Osteoblast (primary cell): Measurements from ENCODE around the gene ENPP3. TPM values are rescaled to one million over a fixed set of nuclear protein-coding genes. Genes with fewer than 3 reads are reported as not detected.

Source experiments
- DNase-seq: peaks from one replicate; pipeline ENCODE4 v3.0.0; 2011; ENCODE audit warnings: low spot score, mixed read lengths; ENCODE audit not compliant: insufficient read length; ENCODE audit errors: missing footprints
- H2AFZ ChIP-seq: 2 replicates; pipeline ENCODE4 v1.6.0; 2011; ENCODE audit warnings: mild to moderate bottlenecking, low read length
- H3K27ac ChIP-seq: 2 replicates; pipeline ENCODE4 v1.5.1; 2011; ENCODE audit warnings: mild to moderate bottlenecking, low read depth, low read length, moderate library complexity
- H3K27me3 ChIP-seq: 2 replicates; pipeline ENCODE4 v1.6.0; 2012; ENCODE audit warnings: mild to moderate bottlenecking, control low read depth, inconsistent platforms, low read length, moderate library complexity; ENCODE audit not compliant: insufficient read depth
- H3K36me3 ChIP-seq: 2 replicates; pipeline ENCODE4 v1.5.1; 2011; ENCODE audit warnings: mild to moderate bottlenecking, low read length, control low read depth, moderate library complexity; ENCODE audit not compliant: insufficient read depth
- H3K4me1 ChIP-seq: 2 replicates; pipeline ENCODE4 v1.5.1; 2011; ENCODE audit warnings: mild to moderate bottlenecking, low read length, control low read depth, moderate library complexity; ENCODE audit not compliant: insufficient read depth
- H3K4me2 ChIP-seq: 2 replicates; pipeline ENCODE4 v1.6.0; 2011; ENCODE audit warnings: mild to moderate bottlenecking, low read length; ENCODE audit not compliant: insufficient read depth
- H3K4me3 ChIP-seq: fragments of 200-600 bp; sonication (generic); 3 replicates; pipeline ENCODE4 v1.5.1; 2012; ENCODE audit warnings: mild to moderate bottlenecking, low read length, inconsistent platforms; ENCODE audit not compliant: insufficient read depth
- H3K79me2 ChIP-seq: 2 replicates; pipeline ENCODE4 v1.6.0; 2012; ENCODE audit warnings: mild to moderate bottlenecking, low read length, control low read depth, inconsistent platforms; ENCODE audit not compliant: insufficient read depth
- H3K9me3 ChIP-seq: 2 replicates; pipeline ENCODE4 v1.5.1; 2011; ENCODE audit warnings: low read depth, low read length, control low read depth
- H4K20me1 ChIP-seq: 2 replicates; pipeline ENCODE4 v1.6.0; 2012; ENCODE audit warnings: mild to moderate bottlenecking, low read length, control low read depth; ENCODE audit not compliant: insufficient read depth
- CTCF ChIP-seq: IDR thresholded peaks from 2 replicates; pipeline ENCODE4 v1.5.1; 2011; ENCODE audit warnings: mild to moderate bottlenecking, low read depth, low read length, moderate library complexity; ENCODE audit errors: extremely low read depth
- total RNA-seq: library from RNA; depleted of rRNA; stranded (reverse); fragments of >200 nt; gene quantifications from 2 replicates; pipeline ENCODE4 v1.2.3, GENCODE V29; 2012

The ENPP3 gene
- total RNA-seq, 1 donor: not detected

GRCh38 chr6:131657630-131658111, 20.6 kb downstream of the ENPP3 start:
- Histone ChIP-seq H3K36me3 (no peaks in the 10 kb centered on the region), H3K4me1 (peaks cover 11% of the 10 kb centered on the region), H3K79me2 (no peaks in the 10 kb centered on the region), H3K9me3 (no peaks in the 10 kb centered on the region), H4K20me1 (no peaks in the 10 kb centered on the region), H3K4me2 (no peak overlapping the region), H3K27me3 (no peaks in the 10 kb centered on the region), H3K4me3 (no peak overlapping the region), H3K27ac (peak overlapping the region; percentile 6), H2AFZ (no peak overlapping the region)
- no peak for DNase-seq
- no peak for TF ChIP-seq CTCF

- no peak overlapping the region for H3K4me2 ChIP-seq
- TF ChIP-seq CTCF: no peak
- H3K27me3 ChIP-seq: no peaks in the 10 kb centered on the region
- no peak for DNase-seq
- no peak overlapping the region for H3K27ac ChIP-seq
- H3K36me3 ChIP-seq: no peaks in the 10 kb centered on the region
- H3K4me1 ChIP-seq: peaks cover 11% of the 10 kb centered on the region
- H4K20me1 ChIP-seq: no peaks in the 10 kb centered on the region
- H3K9me3 ChIP-seq: no peaks in the 10 kb centered on the region
- H2AFZ ChIP-seq: no peak overlapping the region
- H3K79me2 ChIP-seq: no peaks in the 10 kb centered on the region
- no peak overlapping the region for H3K4me3 ChIP-seq
These were observed 21.2 kb downstream of the ENPP3 start for GRCh38 chr6:131658287-131658686.

- H4K20me1 ChIP-seq: no peaks in the 10 kb centered on the region
- no peaks in the 10 kb centered on the region for H3K36me3 ChIP-seq
- H2AFZ ChIP-seq: no peak overlapping the region
- peaks cover 11% of the 10 kb centered on the region for H3K4me1 ChIP-seq
- H3K9me3 ChIP-seq: no peaks in the 10 kb centered on the region
- H3K27ac ChIP-seq: no peak overlapping the region
- no peak overlapping the region for H3K4me2 ChIP-seq
- H3K27me3 ChIP-seq: no peaks in the 10 kb centered on the region
- H3K4me3 ChIP-seq: no peak overlapping the region
- TF ChIP-seq CTCF: no peak
- H3K79me2 ChIP-seq: no peaks in the 10 kb centered on the region
- DNase-seq: no peak
These were observed 23.1 kb downstream of the ENPP3 start for GRCh38 chr6:131660195-131660594.

DNA sequence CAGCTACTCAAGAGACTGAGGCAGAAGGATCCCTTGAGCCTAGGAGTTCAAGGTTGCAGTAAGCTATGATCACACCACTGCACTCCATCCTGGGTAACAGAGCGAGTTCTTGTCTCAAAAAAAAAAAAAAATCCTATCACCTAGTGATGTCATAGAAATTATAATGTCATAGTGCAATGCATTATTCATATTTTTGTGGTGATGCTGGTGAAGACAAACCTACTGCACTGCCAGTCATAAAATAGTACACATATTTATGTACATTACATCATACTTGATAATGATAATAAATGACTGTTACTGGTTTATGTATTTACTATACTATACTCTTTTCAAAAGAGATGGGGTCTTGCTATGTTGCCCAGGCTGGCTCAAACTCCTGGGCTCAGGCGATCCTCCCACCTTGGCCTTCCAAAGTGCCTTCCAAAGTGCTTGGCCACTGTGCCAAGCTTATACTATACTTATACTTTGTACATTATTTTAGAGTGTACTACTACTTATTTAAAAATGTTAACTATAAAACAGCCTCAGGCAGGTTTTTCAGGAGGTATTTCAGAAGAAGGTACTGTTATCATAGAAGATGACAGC, 26.6 kb downstream of the ENPP3 start:
- no peak for DNase-seq
- H3K27me3 ChIP-seq: no peaks in the 10 kb centered on the region
- peaks cover 3% of the 10 kb centered on the region for H3K4me1 ChIP-seq
- no peak overlapping the region for H3K4me3 ChIP-seq
- no peaks in the 10 kb centered on the region for H4K20me1 ChIP-seq
- H3K27ac ChIP-seq: no peak overlapping the region
- H3K9me3 ChIP-seq: no peaks in the 10 kb centered on the region
- H2AFZ ChIP-seq: no peak overlapping the region
- no peaks in the 10 kb centered on the region for H3K79me2 ChIP-seq
- H3K36me3 ChIP-seq: no peaks in the 10 kb centered on the region
- TF ChIP-seq CTCF: no peak
- no peak overlapping the region for H3K4me2 ChIP-seq
